SU-DHL-6 (cell line): ENCODE results near the gene BEND5.

ENCODE experiments used
- H2AFZ ChIP-seq: fragments of 200-600 bp; sonication (generic); 2 replicates; pipeline ENCODE4 v1.6.1; 2014; ENCODE audit warnings: low read depth, mild to moderate bottlenecking, moderate library complexity, mixed read lengths, antibody characterized with exemption, low read length; ENCODE audit not compliant: severe bottlenecking
- H3F3A ChIP-seq: fragments of 200-600 bp; shearing (Covaris generic); 2 replicates; pipeline ENCODE4 v1.6.0; 2016; ENCODE audit warnings: antibody characterized with exemption, mild to moderate bottlenecking; ENCODE audit not compliant: insufficient read depth
- H3K27ac ChIP-seq: fragments of 200-600 bp; sonication (generic); 2 replicates; pipeline ENCODE4 v1.5.1; 2016; ENCODE audit warnings: low read depth, mild to moderate bottlenecking, low read length, moderate library complexity, mixed read lengths
- H3K27me3 ChIP-seq: fragments of 200-600 bp; sonication (generic), shearing (Covaris generic); 2 replicates; pipeline ENCODE4 v1.6.0; 2014; ENCODE audit warnings: mild to moderate bottlenecking, low read length
- H3K36me3 ChIP-seq: fragments of 200-600 bp; sonication (generic); 2 replicates; pipeline ENCODE4 v1.6.1; 2014; ENCODE audit warnings: mild to moderate bottlenecking, low read length, mixed read lengths
- H3K4me2 ChIP-seq: fragments of 300-600, 200-600 bp; shearing (Covaris generic), sonication (generic); 2 replicates; pipeline ENCODE4 v1.6.0; 2014; ENCODE audit warnings: low read length, low read depth, mild to moderate bottlenecking; ENCODE audit not compliant: poor library complexity, severe bottlenecking
- H3K4me3 ChIP-seq: fragments of 200-600 bp; sonication (generic); 2 replicates; pipeline ENCODE4 v1.5.1; 2014; ENCODE audit warnings: antibody characterized with exemption, low read length, mild to moderate bottlenecking, mixed read lengths; ENCODE audit not compliant: insufficient read depth, poor library complexity, severe bottlenecking
- H3K79me2 ChIP-seq: fragments of 200-600 bp; sonication (generic); 2 replicates; pipeline ENCODE4 v1.6.1; 2014; ENCODE audit warnings: mild to moderate bottlenecking, low read length, moderate library complexity; ENCODE audit not compliant: insufficient read depth
- H3K9ac ChIP-seq: fragments of 200-600 bp; sonication (generic); 2 replicates; pipeline ENCODE4 v1.7.0; 2014; ENCODE audit warnings: mild to moderate bottlenecking, low read length
- H3K9me2 ChIP-seq: fragments of 200-600 bp; sonication (generic); replicated peaks from 2 replicates; pipeline ENCODE4 v1.6.1; 2014; ENCODE audit warnings: low read length; ENCODE audit not compliant: insufficient read depth
- H3K9me3 ChIP-seq: fragments of 200-600 bp; sonication (generic); 2 replicates; pipeline ENCODE4 v1.6.1; 2014; ENCODE audit warnings: low read length, mixed read lengths; ENCODE audit not compliant: insufficient read depth
- H4K20me1 ChIP-seq: fragments of 200-600 bp; sonication (generic); 2 replicates; pipeline ENCODE4 v1.6.1; 2014; ENCODE audit warnings: low read depth, mild to moderate bottlenecking, antibody characterized with exemption, low read length, moderate library complexity, mixed read lengths
- CTCF ChIP-seq: fragments of 200-600 bp; sonication (generic); IDR thresholded peaks from one replicate; pipeline ENCODE4 v1.5.1; 2017; ENCODE audit warnings: antibody characterized with exemption, mild to moderate bottlenecking, low read length, moderate library complexity; ENCODE audit not compliant: insufficient read depth, poor library complexity, severe bottlenecking
- EZH2phosphoT487 ChIP-seq: fragments of 200-600 bp; sonication (generic), shearing (Covaris generic); conservative IDR thresholded peaks from 2 replicates; pipeline ENCODE4 v1.6.1; 2018; ENCODE audit warnings: mild to moderate bottlenecking, antibody characterized with exemption, low read length, moderate library complexity, mixed read lengths

Gene BEND5

GRCh38 chr1:48792961-48793360 lies 16.3 kb upstream of the BEND5 start:
- no peaks in the 10 kb centered on the region for H3K79me2 ChIP-seq
- H4K20me1 ChIP-seq, result no peaks in the 10 kb centered on the region
- no peak overlapping the region for H3K9ac ChIP-seq
- H3K9me3 ChIP-seq, result no peaks in the 10 kb centered on the region
- H3K9me2 ChIP-seq, result no peaks in the 10 kb centered on the region
- TF ChIP-seq EZH2phosphoT487 (no peak), CTCF (no peak)
- no peak overlapping the region for H3K4me3 ChIP-seq
- no peak overlapping the region for H2AFZ ChIP-seq
- no peaks in the 10 kb centered on the region for H3K27me3 ChIP-seq
- H3K27ac ChIP-seq, result no peak overlapping the region
- no peak overlapping the region for H3K4me2 ChIP-seq
- no peaks in the 10 kb centered on the region for H3F3A ChIP-seq
- H3K36me3 ChIP-seq, result no peaks in the 10 kb centered on the region

- Histone ChIP-seq H3K4me2 (no peak overlapping the region), H3K9me3 (no peaks in the 10 kb centered on the region), H3K79me2 (no peaks in the 10 kb centered on the region), H4K20me1 (no peaks in the 10 kb centered on the region), H3K27ac (no peak overlapping the region), H3K4me3 (no peak overlapping the region), H3K9me2 (no peaks in the 10 kb centered on the region), H3F3A (no peaks in the 10 kb centered on the region), H3K9ac (no peak overlapping the region), H2AFZ (no peak overlapping the region), H3K36me3 (no peaks in the 10 kb centered on the region), H3K27me3 (no peaks in the 10 kb centered on the region)
- no peak for TF ChIP-seq EZH2phosphoT487
- no peak for TF ChIP-seq CTCF
Measured at GRCh38 chr1:48790397-48790796, 13.7 kb upstream of the BEND5 start.

GRCh38 chr1:48789903-48790302 lies 13.2 kb upstream of the BEND5 start:
- H3K9me3 ChIP-seq, result no peaks in the 10 kb centered on the region
- no peak overlapping the region for H2AFZ ChIP-seq
- no peak overlapping the region for H3K4me3 ChIP-seq
- H3F3A ChIP-seq, result no peaks in the 10 kb centered on the region
- no peak overlapping the region for H3K27ac ChIP-seq
- no peaks in the 10 kb centered on the region for H4K20me1 ChIP-seq
- H3K27me3 ChIP-seq, result no peaks in the 10 kb centered on the region
- TF ChIP-seq CTCF, result no peak
- TF ChIP-seq EZH2phosphoT487, result no peak
- no peaks in the 10 kb centered on the region for H3K9me2 ChIP-seq
- H3K79me2 ChIP-seq, result no peaks in the 10 kb centered on the region
- no peak overlapping the region for H3K4me2 ChIP-seq
- no peak overlapping the region for H3K9ac ChIP-seq
- H3K36me3 ChIP-seq, result no peaks in the 10 kb centered on the region

- Histone ChIP-seq H3F3A (no peaks in the 10 kb centered on the region), H3K9me2 (no peaks in the 10 kb centered on the region), H4K20me1 (no peaks in the 10 kb centered on the region), H3K36me3 (no peaks in the 10 kb centered on the region), H3K4me2 (no peak overlapping the region), H3K9ac (no peak overlapping the region), H3K27ac (no peak overlapping the region), H3K79me2 (no peaks in the 10 kb centered on the region), H3K9me3 (no peaks in the 10 kb centered on the region), H2AFZ (no peak overlapping the region), H3K27me3 (no peaks in the 10 kb centered on the region), H3K4me3 (no peak overlapping the region)
- TF ChIP-seq EZH2phosphoT487 (no peak), CTCF (no peak)
Measured at GRCh38 chr1:48785869-48786268, 9.2 kb upstream of the BEND5 start.
